HPDE6-E6E7 (cell line): ENCODE measurements around the gene COL19A1.
A peak's percentile ranks its signal among the peaks of the same experiment; 100 is the strongest.

Experiments used
- DNase-seq: peaks from one replicate; pipeline ENCODE4 v3.0.0; 2011; ENCODE audit warnings: missing footprints; ENCODE audit errors: extremely low spot score

COL19A1 gene

GRCh38 chr6:70124882-70125545 is 258.7 kb downstream of the COL19A1 start:
- peak; percentile 46 for DNase-seq

GRCh38 chr6:70125602-70126001 is 259.2 kb downstream of the COL19A1 start:
- DNase-seq: no peak

GRCh38 chr6:70129341-70129740 is 263.0 kb downstream of the COL19A1 start:
- no peak for DNase-seq

- DNase-seq: no peak
These were observed 264.5 kb downstream of the COL19A1 start for GRCh38 chr6:70130865-70131264.

GRCh38 chr6:70131528-70131927 is 265.2 kb downstream of the COL19A1 start:
- no peak for DNase-seq

- DNase-seq: no peak
These were observed 266.9 kb downstream of the COL19A1 start for GRCh38 chr6:70133246-70133645.

GRCh38 chr6:70134542-70134941 is 268.2 kb downstream of the COL19A1 start:
- no peak for DNase-seq

- DNase-seq: no peak
These were observed 269.1 kb downstream of the COL19A1 start for GRCh38 chr6:70135219-70136160.

- no peak for DNase-seq
These were observed 270.6 kb downstream of the COL19A1 start for GRCh38 chr6:70136996-70137395.

GRCh38 chr6:70140496-70140895 is 274.1 kb downstream of the COL19A1 start:
- DNase-seq: no peak

- no peak for DNase-seq
These were observed 275.7 kb downstream of the COL19A1 start for GRCh38 chr6:70142034-70142433.

- DNase-seq: no peak
These were observed 278.8 kb downstream of the COL19A1 start for GRCh38 chr6:70145178-70145577.

- DNase-seq: no peak
These were observed 282.9 kb downstream of the COL19A1 start for GRCh38 chr6:70149209-70149788.

GRCh38 chr6:70150521-70150920 is 284.2 kb downstream of the COL19A1 start:
- no peak for DNase-seq

GRCh38 chr6:70151616-70152015 is 285.3 kb downstream of the COL19A1 start:
- DNase-seq: no peak

- no peak for DNase-seq
These were observed 286.4 kb downstream of the COL19A1 start for GRCh38 chr6:70152786-70153185.

- DNase-seq: no peak
These were observed 290.7 kb downstream of the COL19A1 start for GRCh38 chr6:70157086-70157485.

- DNase-seq: no peak
These were observed 293.9 kb downstream of the COL19A1 start for GRCh38 chr6:70160276-70160675.

- no peak for DNase-seq
These were observed 296.6 kb downstream of the COL19A1 start for GRCh38 chr6:70162972-70163371.

- no peak for DNase-seq
These were observed 297.4 kb downstream of the COL19A1 start for GRCh38 chr6:70163795-70164194.

- DNase-seq: no peak
These were observed 298.2 kb downstream of the COL19A1 start for GRCh38 chr6:70164556-70164955.

GRCh38 chr6:70166088-70166958 is 300.0 kb downstream of the COL19A1 start:
- DNase-seq: peak; percentile 53
